GM19452 (cell line): ENCODE data around the gene RERE.
"Not testable (repeated sequence)": the region's sequence is repeated elsewhere in the genome, so short reads cannot be mapped to it uniquely, and the experiment has no call there.

Source experiments
- ATAC-seq: cut with Tn5 transposase; IDR thresholded peaks from one replicate; pipeline ENCODE4 v1.9.1; 2021; ENCODE audit not compliant: unreplicated experiment

Gene RERE

DNA sequence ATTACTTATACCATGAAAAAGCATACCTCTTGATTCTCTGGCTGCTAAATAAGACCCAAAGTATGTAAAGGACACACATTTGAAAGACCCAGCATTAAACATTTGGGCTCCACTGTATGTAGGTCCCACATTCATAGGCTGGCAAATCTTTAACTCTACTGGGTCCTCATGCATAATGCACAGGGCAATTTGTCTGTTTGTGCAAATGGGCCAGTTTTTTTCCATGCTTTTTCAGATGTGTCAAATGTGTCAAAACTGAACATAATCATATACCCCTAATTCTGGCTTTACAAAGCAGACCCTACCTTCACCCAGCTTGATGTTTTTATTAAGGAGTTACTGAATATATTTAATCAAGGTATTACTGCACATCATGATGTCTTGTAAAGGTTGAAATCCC is 63.7 kb downstream of the RERE start:
- ATAC-seq, result no peak

GRCh38 chr1:8752921-8753713 is 64.3 kb downstream of the RERE start:
- no peak for ATAC-seq

DNA sequence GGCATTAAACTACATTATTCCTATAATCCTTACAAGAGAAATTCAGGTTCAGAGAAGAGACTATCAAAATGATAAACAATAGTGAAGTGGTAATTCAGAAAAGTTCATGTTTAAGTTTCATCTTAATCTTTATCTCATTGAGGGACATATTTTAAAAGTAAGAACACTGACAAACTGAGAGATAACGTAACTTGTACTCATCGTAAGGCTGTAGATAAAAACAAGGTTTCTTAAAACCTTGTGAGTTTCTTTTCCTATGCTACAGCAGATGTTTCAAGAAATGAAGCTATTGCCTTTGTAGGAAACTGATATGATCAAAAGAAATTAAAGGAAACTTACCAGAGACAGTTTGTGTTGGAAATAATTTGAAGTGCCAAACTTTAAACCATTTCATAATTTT is 65.0 kb downstream of the RERE start:
- ATAC-seq, result no peak

DNA sequence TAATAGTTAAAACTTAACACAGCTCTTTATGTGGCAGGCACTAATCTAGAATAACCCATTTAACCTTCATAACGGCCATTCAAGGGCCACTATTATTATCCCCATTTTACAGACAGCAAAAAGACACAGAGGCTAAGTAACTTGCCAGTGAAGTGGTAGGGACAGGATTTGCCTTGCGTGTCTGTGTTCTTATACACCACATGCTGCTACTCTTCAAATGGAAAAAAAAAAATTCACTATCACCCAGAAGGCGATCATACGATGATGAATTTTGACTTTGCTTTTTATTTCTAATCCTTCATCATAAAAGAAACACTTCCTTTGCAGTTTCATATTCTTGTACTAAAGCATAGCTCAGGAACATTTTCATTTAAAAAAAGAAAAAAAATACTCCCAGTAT is 65.5 kb downstream of the RERE start:
- ATAC-seq, result no peak

GRCh38 chr1:8747879-8748825 is 69.3 kb downstream of the RERE start:
- no peak for ATAC-seq

DNA sequence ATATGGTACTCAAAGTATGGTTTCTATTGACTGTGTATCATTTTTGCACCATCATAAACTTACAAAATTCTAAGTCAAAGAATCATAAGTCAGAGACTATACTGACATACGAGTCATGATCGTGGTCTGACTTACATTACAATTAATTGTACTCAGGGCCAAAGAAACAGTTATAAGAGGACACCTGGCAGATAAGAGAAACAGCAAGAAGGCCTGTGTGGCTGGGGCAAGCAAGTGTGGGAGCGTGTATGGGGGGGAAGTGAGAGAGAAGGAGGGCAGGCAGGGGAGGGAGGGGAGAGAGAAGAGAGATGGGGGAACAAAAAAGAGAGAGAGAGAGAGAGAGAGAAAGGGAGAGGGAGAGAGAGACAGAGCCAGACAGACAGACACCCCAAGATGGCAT is 70.9 kb downstream of the RERE start:
- no peak for ATAC-seq

- no peak for ATAC-seq
These were observed 71.6 kb downstream of the RERE start for GRCh38 chr1:8745749-8746390.

- ATAC-seq, result no peak
These were observed 72.1 kb downstream of the RERE start for GRCh38 chr1:8745346-8745745.

GRCh38 chr1:8742022-8742924 is 75.2 kb downstream of the RERE start:
- no peak for ATAC-seq

- no peak for ATAC-seq
These were observed 77.4 kb downstream of the RERE start for GRCh38 chr1:8740034-8740449.

DNA sequence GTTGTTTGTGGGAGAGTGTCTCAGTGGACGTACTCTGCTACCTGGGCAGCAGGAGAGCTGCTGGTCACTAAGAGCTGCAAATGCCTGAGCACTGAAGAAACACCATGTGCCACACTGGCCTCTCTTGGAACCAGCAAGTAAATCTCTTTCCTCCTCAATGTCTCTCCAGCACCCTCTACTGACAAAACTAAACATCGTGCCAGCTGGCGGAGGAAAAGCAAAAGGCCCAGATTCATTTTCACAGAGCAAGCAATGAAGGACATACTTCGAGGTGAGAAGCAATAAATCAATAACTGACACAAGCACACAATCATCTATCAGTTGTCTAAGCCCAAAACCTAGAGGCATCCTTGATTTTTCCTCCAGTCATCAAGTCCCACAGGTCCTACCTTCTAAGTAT is 78.1 kb downstream of the RERE start:
- ATAC-seq, result no peak

DNA sequence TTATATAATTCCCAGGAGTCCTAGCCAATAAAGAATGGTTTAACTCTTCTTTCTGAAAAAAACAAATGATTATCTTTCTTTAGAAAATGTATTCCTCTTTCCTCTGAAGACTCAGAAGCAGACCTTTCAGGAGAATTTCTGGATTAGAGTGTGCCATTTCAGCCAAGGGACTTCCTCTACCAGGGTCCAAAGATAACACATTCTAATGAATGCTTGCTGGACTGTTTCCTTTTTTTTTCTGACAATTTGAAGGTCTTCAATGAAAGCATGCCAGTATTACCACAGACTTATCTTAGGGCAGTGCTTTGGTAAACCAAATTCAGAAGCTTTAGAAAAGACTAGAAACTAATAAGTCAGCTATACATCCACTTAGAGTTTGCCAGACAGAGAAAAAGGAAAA is 80.5 kb downstream of the RERE start:
- no peak for ATAC-seq

GRCh38 chr1:8733484-8733883 is 84.0 kb downstream of the RERE start:
- ATAC-seq, result no peak

GRCh38 chr1:8731162-8731561 is 86.3 kb downstream of the RERE start:
- no peak for ATAC-seq

- no peak for ATAC-seq
These were observed 89.0 kb downstream of the RERE start for GRCh38 chr1:8728464-8728863.

- no peak for ATAC-seq
These were observed 89.6 kb downstream of the RERE start for GRCh38 chr1:8727809-8728213.

GRCh38 chr1:8727316-8727715 is 90.1 kb downstream of the RERE start:
- ATAC-seq, result not testable (repeated sequence)

GRCh38 chr1:8726801-8727186 is 90.6 kb downstream of the RERE start:
- not testable (repeated sequence) for ATAC-seq

DNA sequence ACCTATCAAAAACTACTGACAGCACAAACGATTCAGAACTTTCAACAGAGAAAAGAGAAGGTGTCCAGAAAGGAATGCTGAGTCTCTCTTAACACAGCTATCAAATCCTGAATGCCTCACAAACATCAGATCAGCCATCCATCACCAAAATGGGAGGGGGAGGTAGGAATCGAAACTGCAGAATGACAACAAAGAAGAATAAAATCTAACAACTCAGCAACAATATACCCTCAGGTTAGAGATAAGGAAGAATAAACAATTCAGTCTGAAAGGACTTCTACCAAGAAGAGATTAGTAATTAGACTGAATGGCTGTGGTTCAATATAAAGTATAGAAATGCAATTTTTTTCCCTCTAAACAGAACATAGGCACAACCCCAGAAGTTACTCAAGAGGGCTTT is 94.4 kb downstream of the RERE start:
- ATAC-seq, result no peak

DNA sequence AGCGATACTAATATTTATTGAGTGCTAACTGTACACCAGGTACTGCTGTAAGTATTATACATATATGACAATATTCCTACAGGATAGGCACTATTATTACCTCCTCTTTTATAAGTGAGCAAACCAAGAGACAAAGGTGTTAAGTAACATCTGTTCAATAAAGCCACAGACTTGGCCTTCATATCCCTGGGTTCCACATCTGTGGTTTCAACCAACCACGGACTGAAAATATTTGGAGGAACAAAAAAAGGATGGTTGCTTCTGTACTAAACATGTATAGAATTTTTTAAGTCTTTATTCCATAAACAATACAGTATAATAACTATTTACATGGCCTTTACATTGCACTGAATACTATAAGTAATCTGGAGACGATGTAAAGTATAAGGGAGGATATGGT is 95.1 kb downstream of the RERE start:
- ATAC-seq, result no peak
